DOHH2 (cell line): ENCODE measurements around the gene GSTT2B.
"Not testable (repeated sequence)": the region's sequence is repeated elsewhere in the genome, so short reads cannot be mapped to it uniquely, and the experiment has no call there.

Source experiments
- H3F3A ChIP-seq: fragments of 200-600 bp; sonication (generic), shearing (Covaris generic); 2 replicates; pipeline ENCODE4 v1.6.0; 2016; ENCODE audit warnings: antibody characterized with exemption, mild to moderate bottlenecking; ENCODE audit not compliant: control insufficient read depth, insufficient read depth
- H3K27ac ChIP-seq: fragments of 200-600 bp; sonication (generic); 2 replicates; pipeline ENCODE4 v1.5.1; 2014; ENCODE audit warnings: low read depth, mild to moderate bottlenecking, low read length, moderate library complexity
- H3K27me3 ChIP-seq: fragments of 200-600 bp; sonication (generic); 2 replicates; pipeline ENCODE4 v1.6.1; 2014; ENCODE audit warnings: mild to moderate bottlenecking, low read length, mixed read lengths; ENCODE audit not compliant: control insufficient read depth
- H3K36me3 ChIP-seq: fragments of 200-600 bp; sonication (generic); 2 replicates; pipeline ENCODE4 v1.6.1; 2014; ENCODE audit warnings: mild to moderate bottlenecking, low read length, moderate library complexity, mixed read lengths; ENCODE audit not compliant: control insufficient read depth
- H3K4me1 ChIP-seq: fragments of 200-600 bp; sonication (generic); 2 replicates; pipeline ENCODE4 v1.6.1; 2014; ENCODE audit warnings: mild to moderate bottlenecking, low read length, mixed read lengths; ENCODE audit not compliant: control insufficient read depth
- H3K4me2 ChIP-seq: fragments of 200-600 bp; sonication (generic); 2 replicates; pipeline ENCODE4 v1.6.0; 2014; ENCODE audit warnings: mild to moderate bottlenecking, low read length, moderate library complexity
- H3K4me3 ChIP-seq: fragments of 200-600 bp; sonication (generic); 2 replicates; pipeline ENCODE4 v1.5.1; 2014; ENCODE audit warnings: mild to moderate bottlenecking, low read length, mixed read lengths
- H3K79me2 ChIP-seq: fragments of 200-600 bp; sonication (generic); 2 replicates; pipeline ENCODE4 v1.6.1; 2014; ENCODE audit warnings: mild to moderate bottlenecking, low read length, mixed read lengths; ENCODE audit not compliant: control insufficient read depth
- H3K9me2 ChIP-seq: fragments of 200-600 bp; sonication (generic); replicated peaks from 2 replicates; pipeline ENCODE4 v1.6.1; 2014; ENCODE audit warnings: mild to moderate bottlenecking, low read length, mixed read lengths; ENCODE audit not compliant: control insufficient read depth
- H3K9me3 ChIP-seq: fragments of 200-600 bp; sonication (generic); 2 replicates; pipeline ENCODE4 v1.6.1; 2014; ENCODE audit warnings: antibody characterized with exemption, low read length, mixed read lengths; ENCODE audit not compliant: control insufficient read depth, insufficient read depth
- H4K20me1 ChIP-seq: fragments of 200-600 bp; sonication (generic); 2 replicates; pipeline ENCODE4 v1.6.0; 2014; ENCODE audit warnings: low read depth, mild to moderate bottlenecking, antibody characterized with exemption, low read length, moderate library complexity; ENCODE audit not compliant: control insufficient read depth, insufficient read depth
- EZH2phosphoT487 ChIP-seq: fragments of 200-600 bp; sonication (generic); IDR thresholded peaks from 2 replicates; pipeline ENCODE4 v1.6.1; 2017; ENCODE audit warnings: borderline replicate concordance, mild to moderate bottlenecking, antibody characterized with exemption, low read length, moderate library complexity, mixed read lengths
- TF ChIP-seq, protein P1 (sequence below): fragments of 200-600 bp; sonication (generic); IDR thresholded peaks from one replicate; pipeline ENCODE4 v1.5.1; 2014; ENCODE audit warnings: antibody characterized with exemption, mild to moderate bottlenecking, low read depth, low read length; ENCODE audit not compliant: poor library complexity, severe bottlenecking

The GSTT2B gene, protein sequence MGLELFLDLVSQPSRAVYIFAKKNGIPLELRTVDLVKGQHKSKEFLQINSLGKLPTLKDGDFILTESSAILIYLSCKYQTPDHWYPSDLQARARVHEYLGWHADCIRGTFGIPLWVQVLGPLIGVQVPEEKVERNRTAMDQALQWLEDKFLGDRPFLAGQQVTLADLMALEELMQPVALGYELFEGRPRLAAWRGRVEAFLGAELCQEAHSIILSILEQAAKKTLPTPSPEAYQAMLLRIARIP

DNA sequence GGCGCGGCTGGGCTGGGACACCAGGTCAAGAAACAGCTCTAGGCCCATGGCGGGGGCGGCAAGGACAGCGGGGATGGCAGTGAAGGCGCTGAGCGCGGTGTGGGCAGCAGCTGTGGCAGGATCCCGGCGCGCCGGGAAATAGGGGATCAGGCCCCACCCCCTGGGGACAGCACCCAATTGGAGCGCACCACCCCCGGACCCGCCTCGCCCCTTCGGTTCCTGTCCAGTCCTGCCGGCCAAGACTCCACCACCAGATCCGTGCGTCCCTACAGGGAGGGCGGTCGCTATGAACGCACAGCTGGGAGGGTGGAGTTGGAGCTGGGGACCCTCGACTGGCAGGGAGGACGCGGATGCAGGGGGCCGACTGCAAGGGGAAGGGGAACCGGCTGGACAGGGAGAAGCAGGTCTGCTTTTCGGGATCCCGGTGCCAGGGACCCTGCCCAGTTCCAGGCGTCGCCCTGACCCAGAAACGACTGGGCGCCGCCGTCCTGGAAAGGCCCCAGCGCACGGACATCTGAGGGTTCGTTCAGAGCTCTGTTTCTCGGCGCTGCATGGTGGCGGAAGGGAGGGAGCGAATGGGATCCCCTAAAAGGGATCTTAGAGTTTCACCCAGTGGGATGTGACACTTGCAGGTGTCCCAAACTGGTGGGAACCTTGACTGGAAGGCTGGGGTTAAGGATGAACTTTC is at the start of gene GSTT2B:
GSTT2B (minus strand) TSS at position 112 of the 688 bp plus-strand sequence; CDS start at position 48, 64 bp downstream.
- not testable (repeated sequence) for H3K27ac ChIP-seq, H3K4me2 ChIP-seq, H3K4me3 ChIP-seq, H3K36me3 ChIP-seq, H4K20me1 ChIP-seq, H3F3A ChIP-seq, H3K9me2 ChIP-seq, H3K79me2 ChIP-seq, H3K27me3 ChIP-seq, H3K4me1 ChIP-seq, H3K9me3 ChIP-seq

DNA sequence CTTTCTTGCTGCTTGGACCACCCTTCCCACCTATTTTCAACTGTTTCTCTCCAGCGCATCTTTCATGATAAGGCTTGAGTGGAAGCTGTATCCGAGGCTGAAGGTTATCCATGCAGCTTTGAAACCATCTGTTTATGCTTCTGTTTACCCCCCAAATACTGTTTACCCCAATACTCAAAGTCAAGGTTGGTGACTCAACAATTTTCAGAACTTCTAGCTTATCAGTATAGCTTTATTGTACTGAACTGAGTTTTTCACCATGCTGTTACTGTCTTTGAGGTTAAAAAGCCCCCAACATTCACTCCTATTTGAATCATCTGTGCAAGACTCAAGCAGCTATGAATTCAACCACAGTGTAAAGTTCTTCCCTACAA is 49.0 kb upstream of the GSTT2B start:
- H3K9me2 ChIP-seq = no peaks in the 10 kb centered on the region
- H3K4me2 ChIP-seq = no peak overlapping the region
- peaks cover 5% of the 10 kb centered on the region for H3K4me1 ChIP-seq
- H3K27ac ChIP-seq = no peak overlapping the region
- no peaks in the 10 kb centered on the region; the same call in 1 of the 2 replicates for H3F3A ChIP-seq
- H3K36me3 ChIP-seq = no peaks in the 10 kb centered on the region; the same call in 1 of the 2 replicates
- H4K20me1 ChIP-seq = no peaks in the 10 kb centered on the region
- peaks cover 6% of the 10 kb centered on the region; the same call in 1 of the 2 replicates for H3K9me3 ChIP-seq
- H3K4me3 ChIP-seq = no peak overlapping the region
- H3K79me2 ChIP-seq = peaks cover 37% of the 10 kb centered on the region
- H3K27me3 ChIP-seq = no peaks in the 10 kb centered on the region
- no peak for TF ChIP-seq EZH2phosphoT487
- TF ChIP-seq, protein P1, sequence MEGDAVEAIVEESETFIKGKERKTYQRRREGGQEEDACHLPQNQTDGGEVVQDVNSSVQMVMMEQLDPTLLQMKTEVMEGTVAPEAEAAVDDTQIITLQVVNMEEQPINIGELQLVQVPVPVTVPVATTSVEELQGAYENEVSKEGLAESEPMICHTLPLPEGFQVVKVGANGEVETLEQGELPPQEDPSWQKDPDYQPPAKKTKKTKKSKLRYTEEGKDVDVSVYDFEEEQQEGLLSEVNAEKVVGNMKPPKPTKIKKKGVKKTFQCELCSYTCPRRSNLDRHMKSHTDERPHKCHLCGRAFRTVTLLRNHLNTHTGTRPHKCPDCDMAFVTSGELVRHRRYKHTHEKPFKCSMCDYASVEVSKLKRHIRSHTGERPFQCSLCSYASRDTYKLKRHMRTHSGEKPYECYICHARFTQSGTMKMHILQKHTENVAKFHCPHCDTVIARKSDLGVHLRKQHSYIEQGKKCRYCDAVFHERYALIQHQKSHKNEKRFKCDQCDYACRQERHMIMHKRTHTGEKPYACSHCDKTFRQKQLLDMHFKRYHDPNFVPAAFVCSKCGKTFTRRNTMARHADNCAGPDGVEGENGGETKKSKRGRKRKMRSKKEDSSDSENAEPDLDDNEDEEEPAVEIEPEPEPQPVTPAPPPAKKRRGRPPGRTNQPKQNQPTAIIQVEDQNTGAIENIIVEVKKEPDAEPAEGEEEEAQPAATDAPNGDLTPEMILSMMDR = no peak

- Histone ChIP-seq H3K4me1 (peaks cover 5% of the 10 kb centered on the region), H3K4me3 (no peak overlapping the region), H4K20me1 (no peaks in the 10 kb centered on the region), H3K9me3 (peaks cover 6% of the 10 kb centered on the region; the same call in 1 of the 2 replicates), H3K27me3 (no peaks in the 10 kb centered on the region), H3K4me2 (no peak overlapping the region), H3K79me2 (peaks cover 31% of the 10 kb centered on the region), H3K36me3 (no peaks in the 10 kb centered on the region; the same call in 1 of the 2 replicates), H3K27ac (no peak overlapping the region), H3F3A (no peaks in the 10 kb centered on the region; the same call in 1 of the 2 replicates), H3K9me2 (no peaks in the 10 kb centered on the region)
- TF ChIP-seq, protein P1 = no peak
- TF ChIP-seq EZH2phosphoT487 = no peak
Measured at GRCh38 chr22:24009227-24010017, 48.4 kb upstream of the GSTT2B start.
